ENCODE data around the gene ZAP70. TPM values are rescaled to one million over a fixed set of nuclear protein-coding genes. Genes with fewer than 3 reads are reported as not detected.

ZAP70 gene
- total and polyA plus RNA-seq, 10 of the 15 experiments (the other 5 are each of a cell fraction or from before 2014, with no cell fraction given), result 0.18 to 2.9 (median 1.2) TPM; not detected in 1

GRCh38 chr2:97701851-97702465, 11.4 kb upstream of the ZAP70 start:
- DNase-seq (ENCODE audit: low read depth, low spot score), result no peak
- Histone ChIP-seq H4K20me1 (ENCODE audit: control insufficient read depth, insufficient read depth) (no peaks in the 10 kb centered on the region), H3K9ac (ENCODE audit: control insufficient read depth, insufficient read depth, low read length) (no peak overlapping the region), H3K9me3 (replicated peaks; ENCODE audit: control insufficient read depth, insufficient read depth, low read length) (no peaks in the 10 kb centered on the region), H3K27me3 (replicated peaks in 1 of 2; ENCODE audit: control insufficient read depth in 2 of 2, insufficient read depth in 2 of 2, low read length in 1 of 2) (no peaks in the 10 kb centered on the region), H3K36me3 (ENCODE audit: control insufficient read depth in 2 of 2, insufficient read depth in 2 of 2, low read length in 1 of 2) (no peaks in the 10 kb centered on the region), H3K4me1 (ENCODE audit: control insufficient read depth, insufficient read depth, low read length) (no peaks in the 10 kb centered on the region), H3K4me3 (no peak overlapping the region), H2AFZ (ENCODE audit: control insufficient read depth, low read depth, low read length) (no peak overlapping the region), H3K79me2 (ENCODE audit: control insufficient read depth, insufficient read depth, low read length) (no peaks in the 10 kb centered on the region), H3K27ac (ENCODE audit: control insufficient read depth, insufficient read depth) (no peak overlapping the region), H3K4me2 (ENCODE audit: control insufficient read depth, insufficient read depth) (no peak overlapping the region)
- SMC1A ChIA-PET (ENCODE audit: uncharacterized antibody, unreplicated experiment), result interaction anchor here (4.2 kb wide), 1 partner anchor 683 kb away, joined by 34 read pairs; no protein-coding TSS in a partner anchor
- in situ Hi-C loops (cut with MboI), result loop anchor here (5.0 kb wide), 2 partner anchors 115 to 685 kb away; partner anchors contain the start of gene ANKRD36B
- no peak for FAIRE-seq
- intact Hi-C loops (cut with micrococcal nuclease; ENCODE audit: unreplicated experiment), result loop anchor here (2.0 to 10.0 kb wide), 2 partner anchors 47 to 483 kb away; no protein-coding TSS in a partner anchor
- CTCF ChIA-PET, result interaction anchor here (0.7 to 7.8 kb wide), 6 partner anchors 8 to 683 kb away, joined by 3 to 168 read pairs (median 3); partner anchors contain the start of genes ACTR1B and ANKRD36B
- RAD21 ChIA-PET (ENCODE audit: unreplicated experiment), result interaction anchor here (1.3 kb wide), 1 partner anchor 111 kb away, joined by 6 read pairs; no protein-coding TSS in a partner anchor
- TF ChIP-seq SUZ12 (IDR thresholded peaks at IDR 0.05; ENCODE audit: unreplicated experiment), result no peak
- BruUV-seq (replicated peaks), result no TSS peak
- ATAC-seq, result no peak; the same call in 2 of the 3 replicates
- 6% methylated on average over 6 of the region's 6 CpGs for WGBS (ENCODE audit: insufficient coverage, insufficient replicate concordance, low lambda C conversion rate, missing lambda C conversion rate)
- POLR2A ChIA-PET, result no interaction called here

GRCh38 chr2:97702731-97703470, 10.5 kb upstream of the ZAP70 start:
- no peak for DNase-seq (ENCODE audit: low read depth, low spot score)
- H3K4me3 ChIP-seq, result no peak overlapping the region
- H3K79me2 ChIP-seq (ENCODE audit: control insufficient read depth, insufficient read depth, low read length), result no peaks in the 10 kb centered on the region
- no peak overlapping the region for H2AFZ ChIP-seq (ENCODE audit: control insufficient read depth, low read depth, low read length)
- 61% methylated on average over 19 of the region's 19 CpGs for WGBS (ENCODE audit: insufficient coverage, insufficient replicate concordance, low lambda C conversion rate, missing lambda C conversion rate)
- CTCF ChIA-PET, result interaction anchor here (1.2 to 7.8 kb wide), 2 partner anchors 39 to 112 kb away, joined by 3 to 168 read pairs; partner anchors contain the start of genes ACTR1B and ANKRD36B
- POLR2A ChIA-PET, result no interaction called here
- in situ Hi-C loops (cut with MboI) (loop anchor here (5.0 kb wide), 2 partner anchors 116 to 684 kb away; partner anchors contain the start of gene ANKRD36B), intact Hi-C loops (cut with micrococcal nuclease; ENCODE audit: unreplicated experiment) (loop anchor here (10.0 kb wide), 1 partner anchor 482 kb away; no protein-coding TSS in a partner anchor)
- H3K4me1 ChIP-seq (ENCODE audit: control insufficient read depth, insufficient read depth, low read length), result no peaks in the 10 kb centered on the region
- no peak for ATAC-seq
- no peak overlapping the region for H3K9ac ChIP-seq (ENCODE audit: control insufficient read depth, insufficient read depth, low read length)
- H3K36me3 ChIP-seq (ENCODE audit: control insufficient read depth in 2 of 2, insufficient read depth in 2 of 2, low read length in 1 of 2), result no peaks in the 10 kb centered on the region
- FAIRE-seq, result no peak
- H3K4me2 ChIP-seq (ENCODE audit: control insufficient read depth, insufficient read depth), result no peak overlapping the region
- TF ChIP-seq EED (IDR thresholded peaks at IDR 0.05; ENCODE audit: low read depth), result no peak
- TF ChIP-seq BACH1 (IDR thresholded peaks at IDR 0.05; ENCODE audit: borderline replicate concordance), result no peak
- no peak for TF ChIP-seq ZNF274 (IDR thresholded peaks at IDR 0.05; ENCODE audit: insufficient read depth, insufficient read length)
- SMC1A ChIA-PET (ENCODE audit: uncharacterized antibody, unreplicated experiment), result no interaction called here
- H3K27me3 ChIP-seq (replicated peaks in 1 of 2; ENCODE audit: control insufficient read depth in 2 of 2, insufficient read depth in 2 of 2, low read length in 1 of 2), result no peaks in the 10 kb centered on the region
- H4K20me1 ChIP-seq (ENCODE audit: control insufficient read depth, insufficient read depth), result no peaks in the 10 kb centered on the region
- RAD21 ChIA-PET (ENCODE audit: unreplicated experiment), result no interaction called here
- H3K9me3 ChIP-seq (replicated peaks; ENCODE audit: control insufficient read depth, insufficient read depth, low read length), result no peaks in the 10 kb centered on the region
- H3K27ac ChIP-seq (ENCODE audit: control insufficient read depth, insufficient read depth), result no peak overlapping the region
- BruUV-seq (replicated peaks), result no TSS peak
